Breast epithelium (tissue), 3 donors: Measurements from ENCODE around the gene SNX6.

Source experiments
- CTCF ChIP-seq, 3 donors: fragments of 450-650 bp; IDR thresholded peaks; one replicate each; pipeline ENCODE4 v1.5.1; 2016 to 2017; ENCODE audit warnings: antibody characterized with exemption in 3 of 3, mild to moderate bottlenecking in 3 of 3, moderate library complexity in 3 of 3
- POLR2A ChIP-seq: fragments of 450-650 bp; IDR thresholded peaks from one replicate; pipeline ENCODE4 v1.6.1; 2016; ENCODE audit warnings: antibody characterized with exemption, mild to moderate bottlenecking, moderate library complexity
- POLR2AphosphoS5 ChIP-seq, 3 donors: sonication (generic); formaldehyde crosslinking; IDR thresholded peaks; one replicate each; pipeline ENCODE4 v1.6.1; 2017; ENCODE audit warnings: antibody characterized with exemption in 3 of 3

- TF ChIP-seq CTCF (IDR thresholded peaks at IDR 0.05), result no peak
- TF ChIP-seq POLR2A, result no peak
- no peak for TF ChIP-seq POLR2AphosphoS5 (IDR thresholded peaks at IDR 0.05)
Measured at GRCh38 chr14:34571771-34572170, 58.2 kb downstream of the SNX6 start.
